PC-9 (cell line): ENCODE results near the gene POU2AF1. TPM values are rescaled to one million over a fixed set of nuclear protein-coding genes. Genes with fewer than 3 reads are reported as not detected.

Source experiments
- BruUV-seq: library from RNA; stranded (reverse); fragments of 400-500 nt; replicated peaks from 2 replicates; lab custom pipeline; 2021; lab: Mats Ljungman, UMichigan
- CTCF ChIA-PET: fragments of 300-600 bp; sonication (Branson Sonifier 250); formaldehyde crosslinking; loops from one replicate; lab custom pipeline; 2022; ENCODE audit warnings: antibody characterized with exemption; lab: Charles Lee
- POLR2A ChIA-PET: fragments of 300-600 bp; sonication (Branson Sonifier 250); formaldehyde crosslinking; loops from one replicate; lab custom pipeline; 2022; ENCODE audit warnings: antibody characterized with exemption; ENCODE audit not compliant: unreplicated experiment; lab: Charles Lee
- DNase-seq, 2 experiments: peaks; one replicate each; pipeline versions ENCODE4 v3.0.0 to v3.0.0-alpha.2; 2015 to 2022; ENCODE audit warnings: mixed read lengths in 1 of 2
- H2AFZ ChIP-seq: fragments of 200-600 bp; sonication (generic); 2 replicates; pipeline ENCODE4 v1.8.1; 2017; ENCODE audit warnings: antibody characterized with exemption
- H3F3A ChIP-seq: fragments of 200-600 bp; sonication (generic); 2 replicates; pipeline ENCODE4 v1.8.1; 2017; ENCODE audit warnings: antibody characterized with exemption, mild to moderate bottlenecking, low read depth; ENCODE audit not compliant: insufficient read depth
- H3K27ac ChIP-seq: fragments of 200-600 bp; sonication (generic); 2 replicates; pipeline ENCODE4 v1.6.1; 2016; ENCODE audit warnings: mixed run types
- H3K27me3 ChIP-seq: fragments of 200-600 bp; sonication (generic); 2 replicates; pipeline ENCODE4 v1.6.1; 2016; ENCODE audit warnings: low read depth, mixed run types; ENCODE audit not compliant: insufficient read depth
- H3K36me3 ChIP-seq: fragments of 200-600 bp; sonication (generic); 2 replicates; pipeline ENCODE4 v1.6.1; 2016; ENCODE audit warnings: low read depth, mixed run types
- H3K4me1 ChIP-seq: fragments of 200-600 bp; sonication (generic); replicated peaks from 2 replicates; pipeline ENCODE4 v1.6.1; 2016; ENCODE audit warnings: mixed run types; ENCODE audit not compliant: insufficient read depth
- H3K4me2 ChIP-seq: fragments of 200-600 bp; sonication (generic); 2 replicates; pipeline ENCODE4 v1.6.1; 2017; ENCODE audit warnings: mixed run types
- H3K4me3 ChIP-seq: fragments of 200-600 bp; sonication (generic); 2 replicates; pipeline ENCODE4 v1.6.1; 2016; ENCODE audit warnings: mixed run types
- H3K79me2 ChIP-seq: fragments of 200-600 bp; sonication (generic); 2 replicates; pipeline ENCODE4 v1.6.1; 2017; ENCODE audit warnings: low read depth, mixed run types
- H3K9me2 ChIP-seq: fragments of 200-600 bp; sonication (generic); 2 replicates; pipeline ENCODE4 v1.8.1; 2017; ENCODE audit warnings: mild to moderate bottlenecking; ENCODE audit not compliant: insufficient read depth
- H3K9me3 ChIP-seq: fragments of 200-600 bp; sonication (generic); 2 replicates; pipeline ENCODE4 v1.8.1; 2016; ENCODE audit warnings: low read depth; ENCODE audit not compliant: insufficient read depth
- H4K20me1 ChIP-seq: fragments of 200-600 bp; sonication (generic); 2 replicates; pipeline ENCODE4 v1.8.1; 2017; ENCODE audit not compliant: insufficient read depth
- CTCF ChIP-seq: fragments of 200-600 bp; sonication (generic); conservative IDR thresholded peaks from 2 replicates; pipeline ENCODE4 v1.6.1; 2017; ENCODE audit warnings: mixed run types, antibody characterized with exemption, mild to moderate bottlenecking, moderate library complexity
- EZH2 ChIP-seq: fragments of 200-600 bp; sonication (generic); IDR thresholded peaks from 2 replicates; pipeline ENCODE4 v1.8.0; 2017; ENCODE audit warnings: antibody characterized with exemption, low read depth
- intact Hi-C: fragments of 100-400 bp; cut with micrococcal nuclease; formaldehyde crosslinking; loops from one replicate; pipeline ENCODE4 v1.10.0; 2022; ENCODE audit not compliant: unreplicated experiment
- total RNA-seq: library from RNA; stranded (reverse); gene quantifications from 2 replicates; pipeline ENCODE4 v1.2.3, GENCODE V29; 2021

The POU2AF1 gene
- total RNA-seq, 1 experiment from 2014 or later, result 0.37 TPM

- no TSS peak for BruUV-seq
Observed at GRCh38 chr11:111353776-111354600, 25.1 kb downstream of the POU2AF1 start.

DNA sequence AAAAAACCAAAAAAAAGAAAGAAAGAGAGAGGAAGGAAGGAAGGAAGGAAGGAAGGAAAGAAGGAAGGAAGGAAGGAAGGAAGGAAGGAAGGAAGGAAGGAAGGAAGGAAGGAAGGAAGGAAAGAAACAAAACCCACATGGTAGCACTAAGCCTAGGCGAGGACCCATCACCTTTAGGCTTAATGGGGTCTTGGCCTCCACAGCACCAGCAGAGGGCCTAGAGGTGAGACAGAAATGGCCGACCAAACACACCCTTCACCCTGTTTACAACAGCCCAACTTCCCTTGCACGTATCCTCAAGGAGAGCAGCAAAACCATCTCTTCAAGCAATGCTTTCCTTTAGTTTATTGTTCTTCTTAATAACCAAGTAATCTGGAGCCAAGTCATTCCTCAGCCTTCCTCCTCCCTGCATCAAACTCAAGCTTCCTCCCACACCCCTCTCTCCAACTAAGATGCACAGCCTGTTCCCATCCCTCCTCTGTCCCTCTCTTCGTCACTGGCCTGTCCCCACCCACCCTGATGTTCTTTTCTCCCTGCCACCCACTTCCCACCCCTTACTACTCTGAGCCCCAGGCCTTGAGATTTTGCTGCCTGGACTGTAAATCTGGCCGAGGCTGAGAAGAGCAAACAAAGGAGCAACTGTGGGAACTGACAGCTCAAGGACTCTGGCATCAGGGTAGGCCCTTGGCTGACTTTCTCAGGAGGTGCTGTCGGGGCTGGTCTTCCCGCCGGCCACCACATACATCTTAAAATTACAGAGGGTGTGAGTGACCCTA, 26.0 kb downstream of the POU2AF1 start:
- ChIA-PET CTCF (no interaction called here), POLR2A (no interaction called here)
- intact Hi-C loops, result no loop called here
- no peaks in the 10 kb centered on the region for H3K9me3 ChIP-seq
- no peak overlapping the region for H2AFZ ChIP-seq
- H3K27me3 ChIP-seq, result no peaks in the 10 kb centered on the region
- no peaks in the 10 kb centered on the region for H3K36me3 ChIP-seq
- no TSS peak for BruUV-seq
- TF ChIP-seq EZH2 (no peak), CTCF (no peak)
- H3K79me2 ChIP-seq, result no peaks in the 10 kb centered on the region
- H3K4me3 ChIP-seq, result no peak overlapping the region
- 0 out of 2 replicates have a peak, but pooled peaks cover 3% of the 10 kb centered on the region for H3K9me2 ChIP-seq
- H3K4me2 ChIP-seq, result no peak overlapping the region
- no peaks in the 10 kb centered on the region for H4K20me1 ChIP-seq
- peaks cover 4% of the 10 kb centered on the region; the same call in 1 of the 2 replicates for H3F3A ChIP-seq
- no peaks in the 10 kb centered on the region; the same call in 1 of the 2 replicates for H3K4me1 ChIP-seq
- no peak overlapping the region for H3K27ac ChIP-seq
- DNase-seq, result no peak

More at GRCh38 chr11:111353776-111354600, 25.1 kb downstream of the POU2AF1 start:
- POLR2A ChIA-PET, result no interaction called here
- no peaks in the 10 kb centered on the region for H3K4me1 ChIP-seq
- no peak overlapping the region for H3K27ac ChIP-seq
- H3K9me3 ChIP-seq, result no peaks in the 10 kb centered on the region
- H3F3A ChIP-seq, result peaks cover 4% of the 10 kb centered on the region; the same call in 1 of the 2 replicates
- CTCF ChIA-PET, result no interaction called here
- H3K4me3 ChIP-seq, result no peak overlapping the region
- no peaks in the 10 kb centered on the region for H4K20me1 ChIP-seq
- no peaks in the 10 kb centered on the region for H3K27me3 ChIP-seq
- DNase-seq, result no peak
- intact Hi-C loops, result no loop called here
- H3K79me2 ChIP-seq, result no peaks in the 10 kb centered on the region
- no peaks in the 10 kb centered on the region for H3K9me2 ChIP-seq
- TF ChIP-seq EZH2 (no peak), CTCF (no peak)
- H2AFZ ChIP-seq, result no peak overlapping the region
- no peak overlapping the region for H3K4me2 ChIP-seq
- no peaks in the 10 kb centered on the region for H3K36me3 ChIP-seq

GRCh38 chr11:111352231-111352746, 26.8 kb downstream of the POU2AF1 start:
- no peaks in the 10 kb centered on the region for H3K9me3 ChIP-seq
- intact Hi-C loops, result no loop called here
- no peaks in the 10 kb centered on the region; the same call in 1 of the 2 replicates for H3K4me1 ChIP-seq
- H3K4me3 ChIP-seq, result no peak overlapping the region
- H3K27ac ChIP-seq, result no peak overlapping the region
- no TSS peak for BruUV-seq
- ChIA-PET POLR2A (no interaction called here), CTCF (no interaction called here)
- H2AFZ ChIP-seq, result no peak overlapping the region
- H3K9me2 ChIP-seq, result 0 out of 2 replicates have a peak, but pooled peaks cover 3% of the 10 kb centered on the region
- peaks cover 4% of the 10 kb centered on the region; the same call in 1 of the 2 replicates for H3F3A ChIP-seq
- DNase-seq, result no peak
- H3K79me2 ChIP-seq, result no peaks in the 10 kb centered on the region
- no peaks in the 10 kb centered on the region for H4K20me1 ChIP-seq
- H3K36me3 ChIP-seq, result no peaks in the 10 kb centered on the region
- H3K27me3 ChIP-seq, result no peaks in the 10 kb centered on the region
- no peak overlapping the region for H3K4me2 ChIP-seq
- TF ChIP-seq CTCF, result no peak
- no peak for TF ChIP-seq EZH2
